HG03135 (cell line): ENCODE data around the gene CACNG7.

Experiments
- ATAC-seq: cut with Tn5 transposase; IDR thresholded peaks from one replicate; pipeline ENCODE4 v1.9.1; 2021; ENCODE audit warnings: mild to moderate bottlenecking, moderate library complexity; ENCODE audit not compliant: unreplicated experiment

The CACNG7 gene

GRCh38 chr19:53951436-53951835 is 42.4 kb downstream of the CACNG7 start:
- ATAC-seq, result no peak

DNA sequence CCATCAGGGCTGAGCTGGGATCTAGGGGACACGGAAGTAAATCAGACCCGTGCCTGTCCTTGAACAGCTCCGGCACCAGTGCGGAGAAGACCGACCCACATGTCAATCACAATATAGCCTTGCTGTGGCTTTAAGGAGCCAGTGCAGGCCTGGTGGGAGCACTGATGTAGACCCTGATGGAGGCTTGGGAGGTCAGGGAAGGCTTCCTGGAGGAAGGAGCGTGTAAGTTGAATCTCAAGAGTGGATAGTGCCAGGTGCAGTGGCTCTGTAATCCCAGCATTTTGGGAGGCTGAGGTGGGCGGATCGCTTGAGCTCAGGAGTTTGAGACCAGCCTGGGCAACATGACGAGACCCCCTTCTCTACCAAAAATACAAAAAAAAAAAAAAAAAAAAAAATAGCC is 42.9 kb downstream of the CACNG7 start:
- ATAC-seq, result no peak

GRCh38 chr19:53953383-53953782 is 44.3 kb downstream of the CACNG7 start:
- no peak for ATAC-seq

GRCh38 chr19:53957448-53958167 is 48.5 kb downstream of the CACNG7 start:
- no peak for ATAC-seq

GRCh38 chr19:53958168-53958571 is 49.1 kb downstream of the CACNG7 start:
- no peak for ATAC-seq

GRCh38 chr19:53958823-53959757 is 50.0 kb downstream of the CACNG7 start:
- no peak for ATAC-seq

DNA sequence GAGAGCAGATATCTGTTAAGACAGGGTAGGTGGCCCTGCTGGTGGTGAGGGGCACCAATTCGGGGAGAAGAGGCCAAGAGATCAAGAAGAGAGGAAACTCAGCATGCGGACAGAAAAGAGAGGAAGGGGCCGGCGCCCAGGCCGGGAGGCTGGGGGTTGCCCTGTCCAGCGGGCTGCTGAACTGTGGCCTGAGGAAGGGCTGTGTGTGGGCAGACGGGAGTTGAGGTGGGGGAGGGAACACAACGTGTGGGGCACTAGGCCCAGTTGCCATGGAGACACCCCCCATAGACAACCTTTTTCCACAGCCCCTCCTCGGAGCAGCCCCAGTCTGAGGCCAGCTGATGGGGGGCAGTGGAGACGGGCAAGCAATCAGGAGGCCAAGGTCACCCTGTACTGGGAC is 51.1 kb downstream of the CACNG7 start:
- no peak for ATAC-seq

DNA sequence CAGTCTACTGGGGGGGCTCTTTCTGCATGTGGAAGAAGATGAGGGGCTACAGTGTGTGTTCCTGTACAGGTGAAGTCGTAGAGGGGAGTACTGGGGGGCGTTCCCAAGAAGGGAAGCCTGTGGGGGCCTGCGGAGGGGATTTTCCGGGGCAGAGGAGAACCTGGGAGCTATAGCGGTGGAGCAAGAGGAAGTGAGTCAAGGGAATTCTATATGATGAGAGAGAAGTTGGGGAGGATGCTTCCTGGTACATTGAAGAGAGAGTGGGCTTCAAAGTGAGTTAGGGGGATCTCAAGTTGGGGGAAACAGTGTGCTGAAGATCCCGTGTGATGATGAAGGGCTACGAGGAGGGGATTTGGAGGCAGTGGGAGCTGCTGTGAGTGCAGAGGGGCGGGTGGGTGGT is 51.8 kb downstream of the CACNG7 start:
- ATAC-seq, result no peak

- ATAC-seq, result no peak
Observed at GRCh38 chr19:53961523-53962356, 52.7 kb downstream of the CACNG7 start.

GRCh38 chr19:53962887-53963431 is 53.9 kb downstream of the CACNG7 start, which contains the start of gene CACNG8:
Gene CACNG8 (plus strand): TSS chr19:53962937.
- no peak for ATAC-seq

GRCh38 chr19:53965091-53965490 is 56.0 kb downstream of the CACNG7 start:
- ATAC-seq, result no peak

GRCh38 chr19:53966931-53967330 is 57.9 kb downstream of the CACNG7 start:
- no peak for ATAC-seq

- no peak for ATAC-seq
Observed at GRCh38 chr19:53969366-53969765, 60.3 kb downstream of the CACNG7 start.

- ATAC-seq, result no peak
Observed at GRCh38 chr19:53971673-53972072, 62.6 kb downstream of the CACNG7 start.

- ATAC-seq, result no peak
Observed at GRCh38 chr19:53977429-53977990, 68.4 kb downstream of the CACNG7 start.

DNA sequence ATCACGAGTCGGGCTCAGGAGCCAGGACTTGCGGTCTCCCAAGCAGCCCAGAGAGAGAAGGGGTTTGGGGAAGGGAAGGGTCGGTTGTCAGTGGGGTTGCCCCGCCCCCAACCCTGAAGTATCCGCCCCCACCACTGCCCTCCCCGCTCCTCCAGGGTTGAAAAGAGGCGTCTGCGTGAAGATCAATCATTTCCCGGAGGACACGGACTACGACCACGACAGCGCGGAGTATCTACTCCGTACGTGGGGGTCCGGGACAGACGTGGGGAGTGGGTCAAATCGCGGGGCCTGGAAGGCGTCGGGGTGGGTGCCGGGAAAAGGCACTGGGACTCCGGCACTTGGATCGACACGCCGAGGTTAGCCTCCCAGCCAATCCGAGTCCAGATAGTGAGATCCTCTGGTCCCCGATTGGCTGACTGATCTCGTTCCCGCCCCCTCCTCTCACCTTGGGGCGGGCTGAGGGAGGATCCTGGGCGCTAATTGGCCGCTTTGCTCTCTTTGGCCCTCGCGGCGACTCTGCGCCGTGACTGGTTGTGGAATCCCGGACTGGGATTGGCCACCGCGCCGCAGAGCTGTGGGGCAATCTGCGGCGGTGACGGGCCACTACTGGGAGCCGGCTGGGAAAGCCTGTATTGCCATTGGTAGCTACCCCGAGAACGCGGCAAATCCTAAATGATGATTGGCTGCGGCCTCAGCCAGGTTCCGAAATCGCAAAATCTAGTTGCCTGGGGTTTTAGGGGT is 69.1 kb downstream of the CACNG7 start:
- no peak for ATAC-seq

GRCh38 chr19:53978975-53979801 is 70.1 kb downstream of the CACNG7 start:
- ATAC-seq, result no peak

- no peak for ATAC-seq
Observed at GRCh38 chr19:53980539-53981375, 71.7 kb downstream of the CACNG7 start.
